SK-N-DZ (cell line): ENCODE measurements around the gene CST11.

ENCODE experiments used
- DNase-seq: peaks from one replicate; pipeline ENCODE4 v3.0.0-alpha.2; 2015; ENCODE audit warnings: low spot score

CST11 gene

GRCh38 chr20:23453549-23454543 lies 1.2 kb upstream of the CST11 start:
- DNase-seq: no peak

- DNase-seq: no peak
Observed at GRCh38 chr20:23451956-23452487, 654 bp downstream of the CST11 start.

GRCh38 chr20:23450877-23451276 lies 1.8 kb downstream of the CST11 start:
- no peak for DNase-seq

GRCh38 chr20:23449421-23449820 lies 3.3 kb downstream of the CST11 start:
- no peak for DNase-seq

- DNase-seq: no peak
Observed at GRCh38 chr20:23448167-23448566, 4.5 kb downstream of the CST11 start.

- DNase-seq: peak; percentile 41
Observed at GRCh38 chr20:23446505-23446904, 6.2 kb downstream of the CST11 start.

GRCh38 chr20:23445596-23446217 lies 7.0 kb downstream of the CST11 start:
- no peak for DNase-seq

- no peak for DNase-seq
Observed at GRCh38 chr20:23444859-23445258, 7.8 kb downstream of the CST11 start.

- DNase-seq: no peak
Observed at GRCh38 chr20:23442436-23442835, 10.2 kb downstream of the CST11 start.

- peak; percentile 74 for DNase-seq
Observed at GRCh38 chr20:23441850-23442313, 10.8 kb downstream of the CST11 start.

GRCh38 chr20:23440004-23440403 lies 12.7 kb downstream of the CST11 start:
- no peak for DNase-seq

- no peak for DNase-seq
Observed at GRCh38 chr20:23438661-23439060, 14.0 kb downstream of the CST11 start.

GRCh38 chr20:23437126-23437899 lies 15.4 kb downstream of the CST11 start:
- no peak for DNase-seq

- DNase-seq: no peak
Observed at GRCh38 chr20:23436681-23437080, 16.0 kb downstream of the CST11 start.

GRCh38 chr20:23435626-23436539 lies 16.8 kb downstream of the CST11 start:
- DNase-seq: no peak

- DNase-seq: no peak
Observed at GRCh38 chr20:23434521-23435313, 18.0 kb downstream of the CST11 start.

- DNase-seq: no peak
Observed at GRCh38 chr20:23433628-23434027, 19.0 kb downstream of the CST11 start.

GRCh38 chr20:23425129-23425528 lies 27.5 kb downstream of the CST11 start:
- DNase-seq: no peak
